GM11168 (cell line): ENCODE data around the gene TNNC1.

Source experiments
- in situ Hi-C: fragments of 300-500 bp; cut with MboI; formaldehyde crosslinking; loops from one replicate; pipeline ENCODE4 v1.12.0; 2022; ENCODE audit warnings: low sequenced_read_pairs; ENCODE audit not compliant: unreplicated experiment

The TNNC1 gene

DNA sequence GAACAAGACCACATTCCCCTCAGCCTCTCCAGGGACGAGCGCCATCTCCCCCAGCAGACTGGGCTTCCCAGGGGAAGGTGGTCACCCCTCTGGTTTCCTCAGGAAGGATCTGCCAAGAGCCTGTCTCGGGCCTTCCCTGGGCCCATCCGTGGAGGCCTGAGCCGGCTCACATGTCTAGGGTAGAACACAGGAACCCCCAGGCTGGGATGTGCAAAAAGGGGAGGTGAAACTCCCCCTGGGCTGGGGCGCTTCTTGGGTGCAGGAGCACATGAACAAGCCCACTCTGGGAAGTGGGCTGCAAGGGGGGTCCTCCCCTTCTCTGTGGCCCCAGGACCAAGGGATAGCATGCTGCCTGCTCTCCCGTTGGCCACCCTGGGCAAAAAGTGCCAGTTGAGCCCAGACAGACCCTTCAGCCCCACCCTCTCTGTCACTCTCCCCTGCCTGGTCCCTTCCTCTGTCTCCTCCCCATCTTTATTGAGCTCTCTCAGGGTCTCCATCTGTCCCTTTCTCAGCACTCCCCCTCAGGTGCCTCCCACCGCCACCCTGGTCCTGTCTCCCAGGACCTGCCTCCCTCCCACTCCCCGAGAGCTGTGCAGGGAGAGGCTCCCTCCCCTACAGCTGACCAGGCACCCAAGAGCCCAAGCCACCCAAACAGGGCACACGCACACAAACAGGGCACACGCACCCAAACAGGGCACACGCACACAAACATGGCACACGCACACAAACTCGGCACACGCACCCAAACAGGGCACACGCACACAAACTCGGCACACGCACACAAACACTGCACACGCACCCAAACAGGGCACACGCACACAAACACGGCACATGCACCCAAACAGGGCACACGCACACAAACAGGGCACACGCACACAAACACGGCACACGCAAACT, 9.8 kb downstream of the TNNC1 start:
- in situ Hi-C loops = no loop called here

DNA sequence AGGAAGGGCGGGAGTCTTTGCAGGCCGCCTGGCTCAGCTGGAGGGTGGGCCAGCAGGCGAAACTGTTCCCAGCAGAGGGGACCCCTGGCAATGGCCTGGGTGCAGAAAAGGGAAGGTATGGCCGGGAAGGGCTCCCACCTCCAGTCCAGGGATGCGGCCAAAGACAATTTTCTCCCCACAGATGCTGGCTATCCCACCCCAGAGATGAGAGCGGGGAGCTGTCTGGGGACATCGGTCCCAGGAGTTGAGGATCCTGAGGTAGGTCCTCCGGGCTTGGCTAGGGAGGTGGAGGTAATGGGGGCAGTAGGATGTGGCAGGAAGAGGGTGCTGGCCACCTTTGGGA, 10.6 kb downstream of the TNNC1 start:
- in situ Hi-C loops = no loop called here

DNA sequence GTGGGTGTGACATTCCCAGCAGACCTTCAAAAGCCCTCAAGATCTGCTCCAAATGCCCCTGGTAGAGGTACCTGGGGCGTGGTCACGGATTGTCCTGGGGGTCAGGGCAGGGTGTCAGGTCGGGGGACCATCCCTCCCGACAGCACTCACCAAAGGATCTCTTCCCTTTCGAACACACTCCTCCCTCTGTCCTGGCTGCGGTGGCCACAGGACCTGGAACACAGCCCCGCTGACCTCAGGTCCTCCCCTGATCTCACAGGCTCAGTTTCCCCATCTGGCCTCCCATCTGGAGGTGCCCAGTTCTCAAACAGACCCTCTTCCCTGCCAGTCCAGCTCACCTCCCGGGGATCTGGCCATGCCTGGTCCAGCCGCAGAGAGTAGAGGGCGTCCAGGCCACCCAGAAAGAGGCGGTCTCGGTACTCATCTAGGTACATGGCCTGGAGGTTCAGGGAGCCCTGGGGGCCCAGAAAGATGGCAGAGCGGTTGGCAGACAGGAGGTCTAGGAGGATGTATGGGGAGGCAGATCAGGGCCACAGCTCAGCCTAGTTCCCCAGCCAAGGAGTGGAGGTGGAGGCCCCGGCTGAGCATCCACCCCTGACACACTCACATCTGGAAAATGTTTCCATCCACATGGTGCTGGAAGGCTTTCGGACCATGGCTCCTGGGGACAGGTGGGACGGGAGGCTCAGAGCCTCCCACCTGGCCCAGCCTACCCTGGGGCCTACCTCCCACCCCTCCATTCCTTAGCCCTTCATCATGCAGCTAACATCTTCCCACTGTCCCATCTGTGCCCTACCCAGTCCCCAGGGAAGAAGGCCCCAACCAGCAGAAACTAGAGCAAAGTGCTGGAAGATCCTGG, 11.2 kb downstream of the TNNC1 start:
- in situ Hi-C loops = no loop called here

DNA sequence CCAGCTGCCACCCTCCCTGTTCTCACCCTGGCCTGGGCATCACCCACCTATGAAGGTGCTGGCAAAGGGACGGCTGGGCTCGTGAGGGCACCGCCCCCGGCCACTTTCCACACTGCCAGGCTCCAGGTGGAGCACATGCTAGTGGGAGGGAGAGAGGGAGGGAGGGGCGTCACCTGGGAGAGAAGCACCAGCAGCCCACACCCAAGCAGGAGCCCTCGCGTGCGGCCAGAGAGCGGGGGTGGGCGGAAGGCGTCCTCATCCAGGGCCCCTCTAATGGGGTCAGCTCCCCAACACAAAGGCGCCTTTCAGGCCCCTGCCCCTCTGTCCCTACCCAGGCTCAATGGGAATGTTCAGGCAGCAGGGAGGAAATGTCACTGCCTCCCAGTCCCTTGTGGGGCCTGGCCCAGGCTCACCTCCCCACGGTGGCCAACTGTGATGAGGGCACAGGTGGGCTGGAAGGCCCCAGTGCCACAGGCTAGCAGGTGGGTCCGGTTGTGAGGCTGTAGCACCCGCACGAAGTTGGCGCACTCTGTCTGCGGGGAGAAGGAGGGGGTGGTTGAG, 12.0 kb downstream of the TNNC1 start:
- in situ Hi-C loops = no loop called here

DNA sequence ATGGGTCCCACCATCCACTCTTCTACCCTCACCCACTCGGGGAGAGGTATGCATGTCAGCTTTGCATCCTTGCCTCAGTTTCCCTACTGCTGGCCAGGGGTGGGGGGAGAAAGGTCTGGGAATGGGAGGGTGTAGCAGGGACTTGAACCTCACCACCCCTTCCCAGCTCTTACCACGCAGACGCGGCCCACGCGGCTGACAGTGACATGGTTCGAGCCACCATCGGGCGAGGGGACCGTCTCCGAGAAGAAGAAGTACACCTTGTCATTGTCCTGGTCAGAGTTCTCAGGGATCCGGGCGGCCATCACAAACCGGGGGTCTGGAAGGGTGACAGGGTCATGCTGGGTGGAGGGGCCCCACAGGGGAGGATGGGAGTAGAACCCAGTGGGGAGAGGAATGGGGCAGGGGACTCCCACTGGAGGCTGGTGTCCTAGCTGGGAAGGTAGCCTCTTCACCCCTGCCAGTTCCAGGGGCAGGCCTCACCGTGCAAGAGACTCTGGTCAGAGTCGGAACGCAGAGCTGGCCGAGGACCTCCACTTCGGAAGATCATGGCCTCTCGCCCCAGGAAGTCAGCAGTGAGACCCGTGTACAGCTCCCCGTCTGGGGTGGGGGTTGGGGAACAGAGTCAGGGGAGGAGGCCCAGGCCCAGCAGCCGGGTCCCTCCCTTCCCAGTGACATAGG, 12.6 kb downstream of the TNNC1 start:
- in situ Hi-C loops = no loop called here

DNA sequence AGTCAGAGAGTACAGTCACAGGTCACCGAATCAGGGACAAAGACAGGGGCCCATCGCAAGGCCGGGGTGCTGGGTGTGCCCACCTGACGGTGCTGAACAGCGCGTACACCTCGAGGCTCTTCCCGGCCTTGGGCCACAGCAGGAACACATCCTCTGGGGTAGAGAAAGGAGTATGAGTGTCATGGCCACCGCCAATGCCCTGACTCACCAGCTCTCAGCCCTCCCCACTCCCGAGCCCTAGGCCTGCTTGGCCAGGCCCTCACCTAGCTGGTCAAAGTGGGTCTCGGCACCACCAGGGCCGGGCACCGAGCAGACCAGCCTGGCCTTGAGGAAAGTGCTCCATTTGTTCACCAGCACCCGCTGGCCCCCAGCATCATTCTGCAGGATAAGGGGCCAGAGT, 13.2 kb downstream of the TNNC1 start:
- in situ Hi-C loops = no loop called here

DNA sequence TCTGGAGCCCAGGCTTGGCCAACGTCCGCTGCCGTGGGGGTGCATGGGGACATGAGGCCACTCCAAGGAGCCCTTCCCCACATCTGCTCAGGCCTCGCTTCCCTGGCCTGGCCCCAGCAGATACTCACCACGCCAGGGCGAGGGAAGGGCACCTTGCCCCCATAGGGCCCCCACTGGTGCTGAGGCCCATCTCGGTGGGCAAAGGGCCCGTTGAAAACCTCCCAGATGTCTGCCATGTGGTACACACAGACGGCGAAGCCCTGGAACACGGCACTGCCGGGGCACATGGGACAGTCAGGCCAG, 13.6 kb downstream of the TNNC1 start:
- in situ Hi-C loops = no loop called here

DNA sequence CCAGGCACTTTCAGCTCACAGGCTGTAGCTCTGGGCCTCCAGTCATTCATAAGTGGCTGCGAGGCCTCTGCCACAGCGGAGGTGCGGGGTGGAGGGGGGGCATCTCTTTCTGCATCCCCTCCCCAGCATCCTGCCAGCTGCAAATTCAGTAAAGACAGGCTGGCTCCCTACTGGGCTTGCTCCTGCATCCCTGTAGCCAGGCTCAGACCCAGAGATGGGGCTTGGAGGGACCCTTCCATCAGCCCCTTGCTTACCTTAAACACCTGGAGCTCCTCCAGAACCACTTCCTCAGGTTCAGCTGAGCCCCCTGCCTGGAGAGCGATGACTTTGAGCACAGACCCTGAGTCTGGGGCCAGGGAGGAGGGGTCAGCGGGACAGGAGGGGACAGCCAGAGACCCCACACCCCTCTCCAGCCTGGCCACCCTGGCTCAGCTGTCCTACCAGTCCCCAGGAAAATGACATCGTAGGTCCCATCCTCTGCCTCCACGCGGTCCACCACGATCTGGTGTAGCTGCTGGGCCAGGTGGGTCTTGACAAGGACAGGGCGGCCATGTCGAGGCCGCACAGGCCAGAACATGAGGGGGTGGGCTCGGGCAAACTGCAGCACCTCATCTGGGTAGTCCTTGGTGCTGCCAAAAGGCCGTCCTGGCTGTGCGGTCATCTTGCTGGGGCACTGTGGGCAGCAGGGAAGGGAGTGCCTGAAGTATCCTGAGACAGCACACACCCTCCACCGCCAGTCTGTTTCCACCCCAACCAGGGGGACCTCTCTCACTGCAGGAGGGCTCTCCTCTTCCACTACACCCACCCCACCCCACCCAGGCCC, 14.2 kb downstream of the TNNC1 start:
- in situ Hi-C loops = no loop called here

DNA sequence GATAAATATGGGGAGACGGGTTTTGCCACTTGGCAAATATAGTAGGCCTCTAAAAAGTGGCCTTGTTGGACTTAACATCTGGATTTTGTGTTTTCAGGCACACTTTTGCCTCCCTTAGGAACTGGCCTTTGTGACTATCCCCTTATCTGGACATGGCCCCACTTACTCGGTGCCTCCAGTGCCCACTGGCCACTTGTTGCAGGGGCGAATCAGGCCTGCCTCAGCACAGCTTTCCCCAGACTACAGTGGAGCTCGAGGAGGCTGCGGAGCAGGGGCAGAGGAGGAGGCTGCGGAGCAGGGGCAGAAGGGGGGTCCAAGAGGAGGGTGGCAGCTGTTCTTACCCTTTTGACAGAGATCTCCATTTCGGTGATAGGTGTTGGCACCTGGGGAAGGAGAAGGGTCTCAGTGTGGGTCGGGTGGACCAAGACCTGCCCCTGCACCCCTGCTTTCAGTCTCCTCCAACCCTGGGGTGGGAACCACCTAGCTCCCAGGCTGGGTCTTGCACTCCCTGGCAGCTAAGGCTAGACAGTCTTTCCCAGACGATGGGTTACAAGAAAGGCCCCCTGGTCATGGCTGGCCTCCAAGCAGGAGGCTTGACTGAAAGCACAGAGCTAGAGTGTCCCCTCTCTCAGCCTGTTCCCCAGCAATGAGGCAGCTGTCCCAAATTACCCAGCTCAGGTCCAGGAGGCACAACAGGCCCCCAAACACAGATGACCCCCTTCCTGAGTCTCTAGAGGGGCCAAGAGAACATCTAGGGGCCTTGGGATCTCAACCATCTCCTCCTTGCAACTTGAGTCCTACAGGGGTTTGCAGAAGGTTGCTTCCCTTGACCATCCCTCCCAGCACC, 15.0 kb downstream of the TNNC1 start:
- in situ Hi-C loops = no loop called here

DNA sequence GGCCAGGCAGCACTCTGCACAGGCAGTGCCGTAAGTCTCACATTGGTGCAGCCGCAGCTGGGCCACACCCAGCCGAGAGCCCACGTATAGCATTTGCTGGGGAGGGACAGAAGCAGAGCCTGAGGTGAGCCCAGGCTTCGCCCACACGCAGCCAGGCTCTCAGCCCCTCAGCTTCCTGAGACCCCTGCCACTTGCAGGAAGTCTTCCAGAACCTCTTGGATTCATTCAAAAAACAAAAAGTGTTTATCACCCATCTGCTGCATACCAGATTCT, 15.8 kb downstream of the TNNC1 start:
- in situ Hi-C loops = no loop called here

DNA sequence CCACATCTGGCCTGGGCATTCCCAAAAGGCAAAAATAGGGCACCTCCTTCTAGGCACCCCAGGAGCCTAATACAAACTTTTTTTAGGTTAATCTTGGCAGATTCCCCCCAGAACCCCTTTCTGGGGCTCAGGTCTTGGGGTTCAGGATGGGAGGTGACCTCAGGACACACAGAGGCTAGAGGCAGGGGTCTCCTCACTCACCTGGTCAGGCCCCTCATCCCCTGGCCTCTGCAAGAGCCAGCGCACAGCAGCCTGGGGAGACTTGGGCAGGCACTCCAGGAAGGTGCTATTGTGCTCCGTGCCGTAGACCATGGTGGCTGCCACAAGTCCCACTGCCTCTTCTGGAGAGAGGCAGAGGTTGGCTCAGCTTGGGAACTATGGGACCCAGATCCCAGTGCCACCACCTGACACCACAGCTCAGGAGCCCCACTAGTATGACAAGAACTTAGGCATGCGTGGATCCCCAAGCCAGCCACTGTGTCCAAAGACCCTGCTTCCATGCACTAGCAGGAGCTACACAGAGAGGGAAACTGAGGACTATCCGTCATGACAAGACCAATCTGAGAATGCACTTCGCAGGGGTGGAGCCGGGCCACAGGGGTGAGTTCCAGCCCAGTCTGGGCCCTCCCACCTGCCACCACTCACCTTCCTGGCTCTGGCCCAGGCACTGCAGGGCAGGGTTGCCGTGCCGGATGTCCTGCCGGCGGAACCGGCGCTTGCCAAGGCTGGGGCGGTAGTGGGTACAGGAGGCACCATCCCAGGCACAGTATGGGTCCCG, 16.3 kb downstream of the TNNC1 start:
- in situ Hi-C loops = no loop called here

DNA sequence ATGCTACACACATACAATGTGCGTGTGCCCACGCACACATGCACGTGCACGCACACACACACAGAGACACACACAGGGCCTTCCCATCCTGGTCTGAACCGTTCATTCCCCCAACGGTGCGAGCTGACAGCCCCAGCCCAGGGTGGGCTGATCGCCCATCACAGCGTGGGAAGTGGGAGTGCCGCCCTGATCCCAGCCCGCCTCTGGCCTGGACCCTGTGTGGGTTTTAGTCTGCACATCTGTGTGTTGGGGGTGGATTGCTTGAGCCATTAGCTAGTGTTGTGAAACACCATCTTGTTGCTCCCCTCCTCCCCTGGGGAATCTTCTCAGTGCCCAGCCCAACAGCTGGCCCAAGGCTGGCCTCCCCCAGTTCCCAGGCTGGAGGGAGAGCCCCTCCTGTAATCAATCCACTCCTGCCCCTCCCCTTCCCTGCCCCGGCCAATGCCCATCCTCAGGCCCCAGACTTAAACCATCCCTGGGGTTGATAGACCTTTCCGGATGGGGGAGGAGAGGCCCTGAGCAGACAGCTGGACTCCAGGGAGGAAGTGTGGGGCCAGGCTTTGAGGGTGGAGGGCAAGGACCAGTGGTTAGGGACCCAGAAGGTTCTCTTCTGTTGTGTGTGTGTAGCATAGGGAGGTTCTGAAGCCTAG, 17.2 kb downstream of the TNNC1 start:
- in situ Hi-C loops = no loop called here

DNA sequence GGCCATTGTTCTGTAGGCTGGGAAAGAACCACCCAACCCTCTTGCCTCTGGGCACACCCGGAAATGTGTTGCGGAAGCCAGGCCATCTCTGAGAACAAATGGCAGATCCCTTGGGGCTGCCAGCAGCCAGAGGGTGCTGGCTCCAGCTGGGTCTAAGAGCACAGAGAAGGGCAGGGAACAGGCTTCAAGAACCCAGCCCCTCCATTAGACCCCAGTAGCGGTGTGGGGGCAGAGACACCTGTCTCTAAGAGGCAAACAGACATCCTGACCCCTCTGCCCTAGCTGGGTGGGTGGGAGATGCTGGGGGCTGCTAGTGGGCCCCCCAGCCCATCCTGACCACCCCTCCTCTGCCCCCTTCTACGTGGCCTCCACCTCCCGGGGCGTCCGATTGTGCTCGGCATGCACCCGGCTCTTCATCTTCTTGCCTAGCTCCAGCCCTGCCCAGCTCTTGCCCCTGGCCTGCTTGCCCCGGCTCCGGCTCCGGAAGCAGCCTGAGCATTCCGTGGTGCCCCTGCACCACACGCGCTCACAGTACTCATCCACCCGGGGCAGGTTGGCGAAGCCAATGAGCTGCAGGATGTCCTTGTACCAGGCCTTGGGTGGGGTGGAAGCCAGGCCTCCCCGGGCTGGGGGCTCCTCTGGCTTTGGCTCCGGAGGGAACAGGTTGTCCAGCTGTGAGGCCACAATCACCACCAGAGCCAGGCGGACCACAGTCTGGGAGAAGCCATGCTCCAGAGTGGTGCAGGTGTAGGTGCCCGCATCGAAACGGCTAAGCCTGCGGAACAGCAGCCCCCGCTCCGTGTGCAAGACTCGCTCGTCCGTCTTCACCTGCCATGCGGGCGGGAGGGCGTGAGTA, 18.4 kb downstream of the TNNC1 start:
- in situ Hi-C loops = no loop called here

DNA sequence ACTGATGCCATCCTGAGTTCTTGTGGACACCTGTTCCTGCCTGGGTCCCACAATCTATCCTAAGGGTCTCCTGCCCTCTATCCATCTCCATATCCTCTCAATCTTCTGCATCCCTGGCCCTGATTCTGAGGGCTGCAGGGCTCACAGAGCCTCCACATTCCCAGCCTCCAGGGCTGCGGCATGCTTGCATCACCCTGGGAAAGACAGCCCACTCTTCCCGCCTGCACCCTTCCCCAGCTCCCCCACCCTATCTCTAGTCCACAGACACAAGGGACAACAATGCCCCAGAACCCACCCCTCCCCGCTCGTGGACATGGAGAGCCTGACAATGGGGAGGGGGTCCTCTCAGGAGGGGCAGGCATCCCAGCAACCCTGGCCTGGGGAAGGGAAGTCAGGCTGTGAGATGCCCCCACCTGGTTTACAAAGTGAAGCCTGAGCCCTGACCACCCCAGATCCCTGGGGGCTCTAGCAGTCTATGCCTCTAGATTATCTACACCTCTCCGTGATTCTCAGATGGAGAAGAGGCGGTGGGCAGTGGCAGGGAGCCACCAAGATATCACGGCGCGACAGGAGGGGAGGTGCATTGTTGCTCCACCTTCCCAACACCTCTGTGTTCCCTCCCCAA, 19.2 kb downstream of the TNNC1 start:
- in situ Hi-C loops = no loop called here

DNA sequence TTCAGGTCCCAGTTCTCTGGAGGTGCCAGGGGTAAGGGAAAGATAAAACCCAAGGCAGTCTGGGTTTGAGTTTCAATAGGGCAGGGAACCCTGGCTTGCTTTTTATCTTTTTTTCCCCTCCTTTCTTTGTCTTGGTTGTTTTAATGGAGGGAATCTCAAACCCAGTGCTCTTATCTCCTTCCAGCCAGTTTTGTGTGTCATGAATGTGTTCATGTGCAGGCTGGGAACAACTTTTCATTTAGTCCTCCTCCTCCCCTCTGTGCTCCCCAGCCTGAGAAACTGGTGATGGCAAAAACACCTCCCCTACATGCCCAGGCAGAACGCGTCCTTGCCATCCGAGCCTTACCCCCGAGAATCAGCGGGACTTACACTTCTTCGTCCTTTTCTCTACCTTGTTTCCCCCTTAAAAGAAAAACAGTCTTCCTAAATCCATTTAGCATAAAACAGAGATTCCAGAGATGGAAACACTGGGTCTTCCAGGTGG, 19.8 kb downstream of the TNNC1 start:
- in situ Hi-C loops = no loop called here

DNA sequence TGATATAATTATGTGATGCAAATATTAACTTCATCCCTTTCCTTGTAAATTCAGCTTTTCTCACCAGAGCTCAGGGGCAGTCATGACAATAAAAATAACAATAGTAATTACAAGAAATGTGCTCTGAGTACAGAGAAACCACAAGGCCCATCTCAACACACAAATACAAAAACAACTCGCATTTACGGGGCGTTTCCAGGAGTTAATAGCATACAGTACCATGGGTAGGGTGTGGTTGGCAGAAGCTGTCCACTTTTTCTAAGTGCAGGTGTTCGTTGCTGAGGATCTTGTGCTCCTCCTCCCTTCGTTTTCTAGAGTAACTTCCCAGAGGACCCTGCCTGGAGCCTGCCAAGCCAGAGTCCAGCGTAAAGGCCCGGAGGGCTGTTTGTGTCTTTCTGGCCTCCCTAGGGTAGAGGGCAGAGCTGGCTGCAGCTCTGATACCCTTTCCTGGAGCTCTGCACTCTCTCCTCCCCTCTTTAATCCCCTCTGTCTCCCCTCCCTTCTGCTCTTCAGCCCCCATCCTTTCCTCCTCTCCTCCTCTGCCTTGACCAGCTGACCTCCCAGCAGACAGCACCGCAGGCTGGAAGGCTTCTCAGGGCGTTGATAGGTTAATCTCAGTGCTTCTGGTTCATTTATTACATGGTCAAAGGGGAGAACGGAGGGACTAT, 20.4 kb downstream of the TNNC1 start:
- in situ Hi-C loops = no loop called here
